NCI-H226 (cell line): ENCODE data around the gene ARHGAP24.

ENCODE experiments used
- DNase-seq: peaks from one replicate; pipeline ENCODE4 v3.0.0-alpha.2; 2015

ARHGAP24 gene

DNA sequence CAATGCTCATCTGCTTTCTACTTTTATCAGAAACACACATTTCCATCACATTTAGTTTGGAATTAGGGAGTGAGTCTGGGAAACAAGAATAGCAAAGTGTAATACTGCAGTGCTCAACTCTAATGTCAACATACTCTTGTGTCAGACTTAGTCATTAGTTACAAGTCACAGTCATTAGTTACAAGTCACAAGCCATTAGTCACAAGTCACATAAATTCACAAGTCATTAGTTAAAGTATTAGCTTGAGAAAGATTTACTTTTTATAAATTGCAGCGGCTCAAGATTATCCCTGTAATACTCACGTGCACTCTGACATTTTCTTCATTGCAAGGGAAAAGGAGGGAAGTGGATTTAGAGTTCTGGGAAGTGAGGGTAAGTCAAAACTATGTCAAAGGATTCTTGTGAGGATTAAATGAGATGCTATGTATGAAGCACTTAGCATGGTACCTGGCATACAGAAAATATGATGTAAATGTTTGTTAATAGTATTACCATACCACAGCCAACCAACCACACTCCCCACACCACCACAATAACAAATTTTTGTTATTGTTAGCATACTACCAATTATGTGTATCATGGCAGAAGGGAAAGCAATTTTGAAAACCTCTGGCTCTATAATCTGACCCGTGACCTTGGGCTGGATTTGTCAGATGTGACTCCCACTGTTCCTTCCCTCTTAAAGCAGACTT is 116.6 kb downstream of the ARHGAP24 start:
- no peak for DNase-seq

DNA sequence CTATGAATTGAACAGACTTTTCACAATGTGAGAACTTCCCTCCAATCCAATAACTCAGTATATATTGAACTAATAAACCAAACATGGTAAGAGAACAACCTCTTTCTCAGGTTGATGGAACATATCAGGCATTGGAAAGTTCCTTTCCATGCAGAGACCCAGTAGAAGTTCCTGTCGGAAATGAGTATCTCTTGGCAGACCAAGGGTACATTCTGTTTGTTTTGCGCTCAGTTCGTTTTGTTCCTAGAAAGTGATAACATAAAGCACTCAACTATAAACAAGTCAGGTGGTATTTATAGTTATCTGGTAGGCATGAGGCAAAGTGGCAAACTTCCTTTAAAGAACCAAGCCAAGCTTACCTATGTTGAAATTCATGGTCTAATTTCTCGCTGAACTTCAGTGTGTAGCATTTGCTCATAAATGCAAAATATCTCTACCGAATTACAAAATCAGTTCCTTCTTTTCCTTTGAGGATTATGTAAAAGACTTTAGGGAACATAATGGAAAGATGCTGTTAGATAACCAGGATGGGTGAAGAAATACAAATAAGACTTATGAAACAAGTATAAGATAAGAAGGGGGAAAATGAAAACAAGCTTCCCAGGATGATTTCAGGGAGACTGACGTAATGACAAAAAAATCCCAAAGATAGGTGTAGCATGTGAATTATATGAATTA is 120.3 kb downstream of the ARHGAP24 start:
- DNase-seq: peak; percentile 68

DNA sequence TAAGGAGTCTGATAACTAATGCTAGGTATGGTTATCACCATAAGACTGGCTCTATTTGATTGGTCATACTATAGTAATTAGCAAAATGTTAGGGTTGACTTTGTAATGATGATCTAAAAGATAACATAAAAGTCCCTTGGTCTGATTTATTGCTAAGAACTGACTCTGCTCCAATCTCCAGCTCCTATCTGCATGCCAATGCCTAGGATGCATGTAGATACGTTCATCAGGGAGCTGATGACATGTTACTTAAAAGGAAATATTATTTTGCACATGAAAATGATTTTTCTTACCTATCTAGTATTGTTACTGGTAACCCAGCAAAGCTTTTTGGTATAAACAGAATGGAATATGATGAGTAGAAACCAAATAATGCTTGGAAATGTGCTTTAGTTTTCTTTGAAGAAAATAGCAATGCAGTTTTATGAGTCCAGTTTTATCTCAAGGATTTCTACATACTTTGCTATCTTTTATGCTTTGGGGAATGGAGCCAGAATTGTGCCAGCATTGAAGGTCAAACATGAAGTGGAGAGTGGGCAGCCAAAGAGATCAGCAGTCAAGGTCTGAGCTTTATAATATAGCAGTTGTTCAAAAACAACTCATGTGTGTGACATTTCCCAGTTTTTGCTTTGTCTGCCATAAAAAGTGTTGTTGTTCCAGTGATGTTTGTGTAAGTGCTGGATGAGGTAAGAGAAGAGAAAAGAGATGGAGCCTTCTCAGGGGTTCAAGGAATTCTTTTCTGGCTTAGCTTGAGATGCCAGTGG is 121.0 kb downstream of the ARHGAP24 start:
- peak; percentile 39 for DNase-seq

DNA sequence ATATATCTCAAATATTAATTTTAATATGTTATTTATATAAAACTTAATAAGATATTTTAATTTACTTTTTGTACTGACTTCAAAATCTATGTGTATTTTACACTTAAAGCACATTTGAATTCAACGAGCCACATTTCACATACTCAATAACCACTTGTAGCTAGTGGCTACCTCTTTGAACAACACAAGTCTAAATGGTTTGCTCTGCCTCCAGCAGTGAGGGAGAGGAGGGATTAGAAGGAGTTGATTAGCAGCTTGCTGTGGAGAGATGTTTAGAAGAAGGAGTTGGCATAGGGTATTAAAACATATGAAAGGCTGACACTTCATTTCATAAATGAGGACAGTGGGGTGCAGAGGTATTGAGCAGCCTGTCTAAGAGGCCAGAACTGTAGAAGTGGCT is 124.0 kb downstream of the ARHGAP24 start:
- no peak for DNase-seq

DNA sequence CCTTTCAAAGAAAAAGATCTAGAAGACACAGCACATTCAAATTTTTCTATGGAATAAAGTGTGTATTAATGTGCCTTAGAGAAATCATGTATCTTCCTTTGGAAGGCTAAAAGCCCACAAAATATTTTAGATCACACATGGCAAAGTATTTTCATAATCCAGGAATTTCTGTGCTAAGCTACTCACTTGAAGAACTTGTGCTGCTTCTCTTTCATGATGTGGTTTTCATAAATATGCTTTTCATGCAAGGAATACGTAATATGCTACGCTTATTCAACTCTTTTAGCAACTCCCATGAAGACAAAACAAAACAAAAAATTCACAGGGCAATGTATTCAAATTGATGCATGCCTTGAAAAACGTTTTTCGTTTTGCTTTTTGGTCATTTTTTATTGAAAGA is 125.6 kb downstream of the ARHGAP24 start:
- DNase-seq: no peak

DNA sequence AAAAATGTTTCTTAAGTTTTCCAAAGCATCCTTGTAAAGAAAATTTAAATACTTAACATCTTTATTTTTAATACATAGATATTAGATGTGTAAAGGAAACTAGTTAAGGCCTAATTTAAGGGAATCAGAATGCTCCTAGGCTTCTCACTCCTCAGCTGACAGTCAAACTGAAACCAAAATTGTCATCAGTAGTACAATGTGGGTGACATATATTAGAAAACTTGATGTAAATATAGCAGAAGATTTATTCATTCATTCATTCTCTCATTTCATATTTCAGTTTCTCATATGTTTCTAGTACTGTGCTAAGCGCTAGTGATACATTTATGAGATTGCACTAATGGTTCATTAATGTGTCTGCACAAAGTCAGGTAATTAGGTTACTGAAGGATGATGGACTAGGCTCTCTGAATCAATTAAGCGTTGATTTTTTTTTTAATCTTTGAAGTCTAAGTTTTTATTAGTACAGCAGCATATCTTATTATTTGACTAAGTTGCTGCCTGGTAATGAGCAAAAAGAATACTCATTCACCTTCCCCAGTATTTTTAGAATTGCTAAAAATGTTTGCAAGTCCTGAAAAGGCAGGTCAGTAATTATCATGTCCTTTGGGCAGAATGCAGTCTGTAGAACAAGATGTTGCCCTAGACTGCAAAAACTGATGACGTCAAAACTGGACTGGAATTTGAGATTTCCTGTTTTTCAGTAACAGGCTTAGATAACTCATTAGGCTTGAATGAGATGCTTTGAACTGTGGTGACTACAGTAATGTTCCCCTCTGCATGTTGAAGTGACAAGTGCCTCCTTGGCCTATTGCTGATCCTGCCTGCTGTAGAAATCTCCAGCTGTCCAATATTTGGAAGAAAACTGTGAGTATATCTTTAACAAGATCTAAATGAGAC is 128.7 kb downstream of the ARHGAP24 start:
- no peak for DNase-seq

DNA sequence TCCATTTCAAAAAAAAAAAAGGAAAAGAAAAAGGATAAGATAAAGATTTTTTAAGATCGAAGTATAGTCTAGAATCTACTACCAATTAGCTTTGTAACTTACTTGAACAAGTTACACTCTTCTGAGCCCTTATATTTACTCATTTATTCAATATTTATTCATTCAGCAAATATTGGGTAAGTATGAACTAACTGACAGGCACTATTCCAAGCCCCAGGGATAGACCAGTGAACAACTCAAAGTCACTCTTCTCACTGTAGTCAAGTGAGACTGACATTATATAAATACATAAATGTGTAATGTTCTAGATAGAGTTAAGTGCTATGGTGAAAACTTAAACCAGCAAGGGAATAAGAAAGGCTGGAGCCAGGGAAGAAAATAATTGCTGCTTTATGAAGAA is 131.6 kb downstream of the ARHGAP24 start:
- DNase-seq: no peak

DNA sequence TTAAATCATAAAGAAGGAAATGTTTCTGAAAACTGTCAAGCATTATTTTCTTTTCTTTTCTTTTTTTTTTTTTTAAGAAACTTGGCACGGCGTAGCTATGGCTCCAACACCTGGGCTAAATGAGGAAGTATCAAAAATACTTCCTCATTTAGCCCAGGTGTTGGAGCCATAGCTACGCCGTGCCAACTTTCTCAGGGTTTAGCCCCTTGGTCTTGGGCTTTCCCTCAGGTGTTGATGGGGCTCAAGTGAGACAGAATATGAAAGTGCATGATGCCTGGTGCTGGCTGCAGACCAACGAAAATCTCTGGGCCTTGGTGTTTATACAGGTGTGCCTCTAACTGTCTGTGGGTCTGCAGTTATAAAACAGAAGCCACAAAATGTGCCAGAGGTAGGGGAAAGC is 132.7 kb downstream of the ARHGAP24 start:
- DNase-seq: no peak

DNA sequence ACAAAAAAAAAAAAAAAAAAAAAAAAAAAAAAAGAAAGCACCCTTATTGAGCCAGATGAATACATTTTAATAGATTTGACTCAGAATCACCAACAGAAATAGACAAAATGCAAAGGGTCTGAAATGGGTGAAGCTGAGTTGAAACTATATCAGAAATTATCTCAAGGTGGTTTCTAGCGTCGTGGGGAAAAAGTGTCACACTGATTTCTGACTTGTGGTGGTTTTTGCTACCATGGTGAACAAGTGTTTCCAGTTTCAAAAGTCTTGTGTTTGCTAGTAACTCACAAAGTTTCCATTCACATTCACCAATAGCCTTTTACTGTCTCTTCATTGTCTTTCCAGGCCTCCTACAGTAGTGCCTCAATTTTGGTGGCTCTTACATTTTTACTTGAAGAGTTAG is 135.5 kb downstream of the ARHGAP24 start:
- no peak for DNase-seq

DNA sequence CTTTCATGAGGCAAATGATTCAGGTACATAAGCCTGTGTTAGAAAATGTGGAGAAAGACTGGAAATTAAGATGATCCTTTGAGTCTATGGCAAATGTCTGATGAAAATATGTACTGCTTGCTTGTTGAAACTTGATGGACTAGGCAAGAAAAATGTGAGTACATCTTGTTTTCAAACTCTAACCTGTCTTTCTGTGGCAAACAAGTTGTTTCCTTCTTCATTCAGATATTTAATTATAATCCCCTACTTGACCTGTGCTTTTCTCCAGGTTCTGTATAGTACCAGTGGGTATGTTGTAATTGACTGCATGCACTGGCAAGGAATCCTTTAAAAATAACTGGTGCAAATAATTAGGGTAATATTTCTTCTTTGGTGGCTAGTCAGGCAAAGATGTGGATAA is 136.7 kb downstream of the ARHGAP24 start:
- no peak for DNase-seq

DNA sequence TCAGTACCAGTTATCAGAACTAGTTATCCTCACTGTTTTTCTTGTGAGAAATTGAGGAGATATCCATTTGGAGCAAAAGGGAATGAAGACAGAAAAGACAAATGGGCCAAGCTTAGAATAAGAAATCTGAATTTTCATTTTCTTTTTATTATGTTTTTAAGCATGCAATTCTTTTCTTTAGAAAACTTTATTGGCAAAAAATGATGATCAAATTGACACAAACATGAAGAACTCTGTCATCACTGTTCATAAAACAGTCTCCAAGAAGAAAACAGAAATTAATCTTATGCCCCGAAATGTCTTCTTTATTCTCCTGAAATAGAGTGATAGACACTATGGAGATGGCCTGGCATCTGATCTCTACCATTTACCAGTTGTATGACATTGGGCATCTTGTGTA is 139.0 kb downstream of the ARHGAP24 start:
- no peak for DNase-seq

DNA sequence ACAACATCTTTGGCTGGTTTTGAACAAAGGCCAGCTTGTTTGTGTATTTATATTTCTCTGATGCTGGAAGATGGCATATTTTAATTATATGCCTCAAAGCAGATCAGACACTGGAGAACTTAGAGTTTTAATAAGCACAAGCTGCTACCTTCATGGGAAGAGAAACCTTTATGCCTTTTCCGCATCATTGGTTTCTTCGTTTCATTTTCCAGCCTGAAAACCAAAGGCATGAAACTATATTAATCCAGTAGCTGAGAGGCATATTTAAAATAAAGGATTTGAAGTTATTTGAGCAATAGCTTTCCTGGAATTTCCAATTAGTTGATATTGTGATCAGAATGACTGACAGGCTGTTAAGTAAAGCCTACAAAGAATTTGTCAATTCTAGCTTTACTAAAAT is 141.0 kb downstream of the ARHGAP24 start:
- DNase-seq: no peak

DNA sequence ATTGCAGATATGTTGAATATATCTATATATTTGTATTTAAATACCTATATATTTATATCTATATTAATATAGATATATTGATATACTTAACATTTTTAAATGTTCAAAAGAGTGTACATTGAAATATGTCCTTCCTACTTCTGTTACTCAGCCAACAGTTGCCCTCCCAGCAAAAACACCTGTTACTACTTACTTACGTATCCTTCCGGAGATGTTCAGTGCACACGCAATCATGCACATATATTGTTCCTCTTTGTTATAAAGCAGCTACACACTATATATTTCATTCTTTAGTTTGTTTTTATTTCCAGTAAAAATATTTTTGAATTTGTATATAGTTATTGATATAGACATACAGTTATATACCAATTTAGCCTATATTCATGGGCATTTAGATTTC is 142.3 kb downstream of the ARHGAP24 start:
- DNase-seq: no peak

DNA sequence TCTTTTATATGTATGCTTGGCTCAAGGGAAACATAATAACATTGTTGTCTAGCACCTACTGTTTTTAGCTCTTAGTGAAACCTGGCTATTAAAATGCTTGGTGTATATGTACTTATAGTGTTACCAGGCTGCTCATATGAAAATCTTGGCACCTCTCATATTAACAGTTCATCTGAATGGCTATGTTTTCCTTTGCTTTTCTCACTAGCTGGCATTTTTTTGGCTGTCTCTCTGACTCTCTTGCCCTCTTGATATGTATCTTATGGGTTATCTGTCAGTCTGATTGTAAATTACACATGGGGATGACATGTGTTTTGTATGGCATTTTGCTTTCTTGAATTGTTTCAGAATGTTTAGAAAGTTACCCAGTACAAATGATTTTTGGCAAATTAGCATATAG is 158.0 kb downstream of the ARHGAP24 start:
- no peak for DNase-seq

DNA sequence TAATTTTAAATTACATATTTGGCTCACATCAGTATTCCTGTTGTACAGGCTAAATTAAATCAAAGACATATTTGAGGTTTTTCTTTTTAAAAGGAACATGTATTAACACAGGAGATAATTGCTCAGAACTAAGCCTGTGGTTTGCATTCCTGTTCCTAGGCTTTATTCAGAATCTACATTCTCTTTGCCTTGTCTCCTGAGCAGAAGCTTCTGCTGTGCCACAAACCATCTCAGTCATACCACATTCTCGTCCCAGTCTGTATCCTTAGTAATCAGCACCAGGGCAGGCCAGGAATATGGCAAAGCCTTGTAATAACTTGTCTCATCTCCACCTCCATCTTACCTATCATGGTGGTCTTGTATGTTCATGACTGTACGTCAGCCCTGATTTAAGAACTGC is 162.8 kb downstream of the ARHGAP24 start:
- no peak for DNase-seq

DNA sequence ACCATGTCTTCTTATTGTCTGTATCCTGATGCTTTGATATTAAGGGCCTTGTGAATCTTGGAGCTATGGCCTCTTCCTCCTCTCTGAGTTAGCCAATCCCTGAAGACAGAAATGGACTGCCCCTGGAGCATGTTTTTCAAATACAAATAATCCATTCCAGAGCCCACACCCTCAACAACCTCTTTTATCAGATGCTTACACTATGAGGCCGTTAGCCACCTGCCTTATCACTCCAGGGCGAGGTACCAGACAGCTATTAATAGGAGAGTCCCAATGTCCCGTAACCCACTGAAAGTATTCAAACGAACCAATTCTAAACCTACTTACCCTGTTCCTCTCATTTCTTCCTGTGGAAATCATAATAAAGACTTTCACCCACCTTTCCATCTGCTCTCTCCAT is 165.0 kb downstream of the ARHGAP24 start:
- DNase-seq: no peak

DNA sequence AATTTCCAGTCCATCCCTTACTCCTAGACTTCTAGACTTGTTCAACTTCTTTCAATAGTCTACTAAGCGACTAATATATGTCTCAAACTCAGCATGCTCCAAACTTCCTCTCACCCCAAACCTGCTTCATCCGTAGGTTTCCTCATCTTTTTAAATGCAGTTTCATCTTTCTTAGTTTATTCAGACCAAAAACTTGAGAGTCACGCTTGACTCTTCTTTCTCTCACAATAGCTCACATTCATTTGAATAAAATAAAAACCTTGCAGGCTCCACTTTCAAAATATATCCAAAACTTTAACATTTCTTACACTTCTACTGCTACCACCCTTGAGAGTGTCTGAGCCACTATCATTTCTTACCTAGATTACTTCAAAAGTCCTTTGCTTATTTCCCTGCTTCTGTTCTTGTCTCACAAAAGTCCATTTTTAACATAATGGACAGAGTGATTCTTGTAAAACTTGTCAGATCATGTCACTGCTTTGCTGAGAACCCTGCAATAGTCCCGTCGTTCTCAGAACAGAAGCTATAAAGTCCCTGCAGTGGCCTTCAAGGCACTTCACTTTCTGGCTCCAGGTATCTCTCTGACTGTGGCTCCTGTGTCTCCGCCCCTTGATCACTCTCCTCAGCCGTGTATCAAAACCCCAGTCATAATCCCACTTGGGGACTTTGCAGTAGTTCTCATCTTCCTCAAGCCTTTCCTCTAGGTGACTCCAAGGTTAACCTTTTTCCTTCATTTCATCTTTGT is 167.6 kb downstream of the ARHGAP24 start:
- no peak for DNase-seq

DNA sequence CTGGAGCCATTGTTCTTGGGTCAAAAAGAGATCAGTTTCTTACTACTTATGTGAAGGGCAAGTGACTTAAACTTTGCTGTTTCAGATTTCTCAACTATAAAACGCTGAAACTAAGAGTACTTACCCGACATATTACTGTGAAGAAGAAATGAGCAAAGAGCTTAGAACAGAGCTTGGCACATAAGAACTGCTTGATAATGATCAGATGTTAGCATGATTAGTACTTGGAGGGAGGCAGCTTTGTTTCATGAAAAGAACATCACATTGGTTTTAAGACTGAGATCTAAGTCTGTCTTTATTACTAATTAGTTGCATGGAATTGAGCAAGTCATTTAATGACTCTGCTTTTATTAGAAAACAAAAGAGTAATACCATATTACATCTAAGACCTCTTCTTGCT is 169.1 kb downstream of the ARHGAP24 start:
- no peak for DNase-seq

DNA sequence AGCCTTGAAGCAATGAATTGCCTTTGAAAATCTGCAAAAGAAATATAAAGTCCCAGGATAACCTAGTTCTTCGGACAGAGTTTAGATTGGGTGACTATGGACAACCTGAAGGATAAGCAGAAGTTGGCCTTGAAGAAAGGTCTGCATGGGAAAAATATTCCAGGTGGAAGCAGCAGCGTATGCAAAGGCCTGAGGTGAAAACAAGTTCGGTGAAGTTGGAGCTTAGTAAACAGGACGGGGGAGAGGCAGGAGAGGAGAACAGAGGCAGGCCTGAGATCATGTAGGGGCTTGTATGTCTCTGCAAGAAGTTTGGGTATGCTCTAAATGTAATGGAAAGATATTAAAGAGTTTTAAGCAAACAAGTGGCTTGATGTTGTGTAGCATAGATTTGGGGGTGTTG is 176.0 kb downstream of the ARHGAP24 start:
- no peak for DNase-seq

DNA sequence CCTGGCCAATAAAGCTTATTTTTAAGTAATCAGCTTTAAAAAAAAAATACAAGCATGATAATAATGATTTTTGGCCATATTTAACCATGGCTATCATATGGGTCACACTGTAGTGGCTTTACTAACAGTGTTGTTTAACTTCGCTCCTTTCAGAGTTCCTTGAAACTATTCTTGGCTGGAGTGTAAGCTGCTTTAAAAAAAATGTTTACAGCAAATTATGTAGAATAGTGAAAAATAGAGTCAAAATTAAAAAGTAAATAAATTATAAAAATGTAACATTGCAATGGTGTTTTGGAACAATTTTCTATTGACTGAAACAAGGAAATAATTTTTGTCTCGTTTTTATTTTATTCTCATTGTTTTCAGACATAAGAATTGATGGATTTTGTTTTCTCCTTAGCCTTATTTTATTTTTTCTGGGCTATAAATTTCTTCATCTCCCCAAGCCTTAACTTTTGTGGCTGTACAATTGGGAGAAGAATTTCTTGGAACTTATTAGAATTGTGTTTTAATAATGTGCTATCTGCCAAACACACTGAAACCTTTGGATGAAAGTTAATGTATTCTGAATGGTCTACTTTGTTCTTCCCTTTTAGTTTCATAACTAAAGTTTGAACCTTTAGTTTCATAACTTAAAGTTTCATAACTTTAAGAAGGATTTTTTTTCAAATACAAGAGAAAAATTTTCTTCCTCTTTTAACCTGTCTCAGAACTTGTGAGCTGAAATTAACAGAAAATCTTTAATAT is 182.0 kb downstream of the ARHGAP24 start:
- DNase-seq: no peak

DNA sequence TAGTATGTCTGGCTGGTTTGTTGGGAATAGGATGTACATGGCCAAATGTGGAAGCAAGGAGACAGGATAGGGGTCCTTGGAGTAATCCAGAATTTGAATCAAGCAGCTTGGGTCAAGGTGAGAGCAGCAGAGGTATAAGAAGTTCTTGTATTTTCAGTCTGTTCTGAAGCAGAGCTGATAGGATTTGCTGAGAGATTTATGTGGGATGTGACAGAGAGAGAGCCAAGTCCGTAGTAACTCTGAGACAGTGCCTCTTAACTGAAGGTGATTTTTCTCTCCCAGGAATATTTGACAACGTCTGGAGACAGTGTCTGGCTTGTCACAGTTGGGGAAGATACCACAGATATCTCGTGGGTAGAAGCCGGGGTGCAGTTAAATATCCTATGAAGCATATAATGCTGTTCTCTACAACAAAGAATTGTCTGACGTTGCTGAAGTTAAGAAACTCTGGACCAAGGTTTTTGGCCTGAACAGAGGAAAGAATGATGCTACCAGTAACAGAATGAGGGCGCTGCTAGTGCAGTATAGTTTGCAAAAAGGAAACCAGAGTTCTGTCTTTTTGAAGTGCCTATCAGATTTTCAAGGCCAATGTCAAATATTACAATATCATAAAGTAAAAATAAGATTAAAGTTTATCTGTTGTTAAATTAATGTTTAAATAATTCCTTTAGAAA is 184.0 kb downstream of the ARHGAP24 start:
- DNase-seq: no peak
